IMR-90 (cell line): ENCODE results near the gene ZDHHC3. TPM values are rescaled to one million over a fixed set of nuclear protein-coding genes. Genes with fewer than 3 reads are reported as not detected.

Experiments used
- ATAC-seq: fragments of 200-7000 bp; cut with Tn5 transposase; 2 replicates; pipeline ENCODE4 v1.9.1; 2020; ENCODE audit warnings: low read depth, mild to moderate bottlenecking, moderate library complexity
- BruUV-seq: library from RNA; stranded (reverse); fragments of 400-500 nt; replicated peaks from 2 replicates; lab custom pipeline; 2021; lab: Mats Ljungman, UMichigan
- CTCF ChIA-PET: fragments of 300-600 bp; formaldehyde crosslinking; extraction: SDS; loops from one replicate; lab custom pipeline; 2021; ENCODE audit warnings: antibody characterized with exemption; lab: Yijun Ruan, JAX
- POLR2A ChIA-PET: fragments of 300-600 bp; sonication (Branson Sonifier 250); formaldehyde crosslinking; loops from one replicate; lab custom pipeline; 2022; ENCODE audit warnings: antibody characterized with exemption; ENCODE audit not compliant: unreplicated experiment; lab: Charles Lee
- DNase-seq: peaks from one replicate; pipeline ENCODE4 v3.0.0; 2013
- H2AFZ ChIP-seq: replicated peaks from 2 replicates; pipeline ENCODE3; 2013; ENCODE audit warnings: low read length, mild to moderate bottlenecking; ENCODE audit not compliant: poor library complexity
- H2AK5ac ChIP-seq: 2 replicates; pipeline ENCODE4 v1.6.1; 2013; ENCODE audit warnings: low read depth, low read length, inconsistent platforms
- H2AK9ac ChIP-seq: replicated peaks from 2 replicates; pipeline ENCODE3; 2013; ENCODE audit warnings: mild to moderate bottlenecking, low read depth, low read length, moderate library complexity; ENCODE audit not compliant: poor library complexity
- H2BK120ac ChIP-seq: 2 replicates; pipeline ENCODE4 v1.6.1; 2013; ENCODE audit warnings: low read depth, low read length, inconsistent platforms
- H2BK15ac ChIP-seq: 3 replicates; pipeline ENCODE4 v1.6.1; 2013; ENCODE audit warnings: low read depth, low read length, inconsistent platforms
- H2BK20ac ChIP-seq: 2 replicates; pipeline ENCODE4 v1.6.1; 2013; ENCODE audit warnings: low read depth, mild to moderate bottlenecking, inconsistent platforms, low read length, moderate library complexity
- H2BK5ac ChIP-seq: 2 replicates; pipeline ENCODE4 v1.6.1; 2013; ENCODE audit warnings: mild to moderate bottlenecking, low read depth, low read length, inconsistent platforms; ENCODE audit not compliant: poor library complexity, severe bottlenecking
- H3K14ac ChIP-seq: replicated peaks from 2 replicates; pipeline ENCODE4 v1.6.1; 2013; ENCODE audit warnings: low read depth, low read length, inconsistent platforms
- H3K18ac ChIP-seq: 2 replicates; pipeline ENCODE4 v1.6.1; 2013; ENCODE audit warnings: low read depth, low read length, control low read depth
- H3K23ac ChIP-seq: 2 replicates; pipeline ENCODE4 v1.6.1; 2013; ENCODE audit warnings: low read depth, low read length, inconsistent platforms
- H3K27ac ChIP-seq: 2 replicates; pipeline ENCODE4 v1.5.1; 2013; ENCODE audit warnings: mild to moderate bottlenecking, control low read depth, low read length; ENCODE audit not compliant: insufficient read depth
- H3K27me3 ChIP-seq: 2 replicates; pipeline ENCODE4 v1.6.1; 2013; ENCODE audit warnings: low read length; ENCODE audit not compliant: control insufficient read depth, insufficient read depth
- H3K36me3 ChIP-seq: 2 replicates; pipeline ENCODE4 v1.6.1; 2013; ENCODE audit warnings: low read length, mixed read lengths; ENCODE audit not compliant: control insufficient read depth, insufficient read depth
- H3K4ac ChIP-seq: 2 replicates; pipeline ENCODE4 v1.6.1; 2013; ENCODE audit warnings: low read depth, low read length, inconsistent platforms
- H3K4me1 ChIP-seq: 2 replicates; pipeline ENCODE4 v1.6.1; 2013; ENCODE audit warnings: low read length, mixed read lengths; ENCODE audit not compliant: control insufficient read depth, insufficient read depth
- H3K4me2 ChIP-seq: 2 replicates; pipeline ENCODE4 v1.6.1; 2013; ENCODE audit warnings: low read depth, mild to moderate bottlenecking, control low read depth, low read length, moderate library complexity
- H3K4me3 ChIP-seq: 2 replicates; pipeline ENCODE4 v1.5.1; 2013; ENCODE audit warnings: low read depth, mild to moderate bottlenecking, control low read depth, low read length, moderate library complexity; ENCODE audit not compliant: insufficient read depth
- H3K56ac ChIP-seq: 2 replicates; pipeline ENCODE4 v1.6.1; 2013; ENCODE audit warnings: low read length, inconsistent platforms; ENCODE audit not compliant: insufficient read depth; ENCODE audit errors: extremely low read depth
- H3K79me1 ChIP-seq, 2 experiments: 2 replicates each; pipeline ENCODE4 v1.6.1; 2013; ENCODE audit warnings: low read length in 2 of 2, inconsistent platforms in 1 of 2, low read depth in 1 of 2
- H3K9ac ChIP-seq: 2 replicates; pipeline ENCODE4 v1.6.1; 2013; ENCODE audit warnings: low read depth, low read length, control low read depth
- H3K9me1 ChIP-seq: 2 replicates; pipeline ENCODE4 v1.6.1; 2013; ENCODE audit warnings: low read length, inconsistent platforms; ENCODE audit not compliant: insufficient read depth
- H3K9me3 ChIP-seq: 2 replicates; pipeline ENCODE4 v1.6.1; 2013; ENCODE audit warnings: low read length; ENCODE audit not compliant: control insufficient read depth, insufficient read depth
- H4K20me1 ChIP-seq: 2 replicates; pipeline ENCODE4 v1.6.1; 2013; ENCODE audit warnings: low read length, inconsistent platforms; ENCODE audit not compliant: insufficient read depth
- H4K5ac ChIP-seq: 2 replicates; pipeline ENCODE4 v1.6.1; 2013; ENCODE audit warnings: mild to moderate bottlenecking, low read depth, low read length, control low read depth
- H4K8ac ChIP-seq, 2 experiments: 2 replicates each; pipeline ENCODE4 v1.6.1; 2013; ENCODE audit warnings: low read depth in 2 of 2, low read length in 2 of 2, control low read depth in 1 of 2, inconsistent platforms in 1 of 2
- H4K91ac ChIP-seq: 2 replicates; pipeline ENCODE4 v1.6.1; 2013; ENCODE audit warnings: low read depth, low read length, inconsistent platforms; ENCODE audit not compliant: insufficient read depth
- RAD21 ChIP-seq: IDR thresholded peaks from 2 replicates; pipeline ENCODE4 v1.6.1; 2012; ENCODE audit warnings: low read length, improper control_type of control experiment
- RFX5 ChIP-seq: IDR thresholded peaks from 2 replicates; pipeline ENCODE4 v1.8.0; 2012; ENCODE audit warnings: low read depth, mild to moderate bottlenecking, low read length, moderate library complexity
- WGBS, 2 experiments: methylation state at CpG; one replicate each; pipeline versions ENCODE4 v1.1.5 to v1.1.7; 2013; ENCODE audit warnings: missing lambda C conversion rate in 2 of 2; ENCODE audit not compliant: insufficient read length in 1 of 2; ENCODE audit errors: extremely low coverage in 2 of 2; 5-methylcytosine and 5-hydroxymethylcytosine counted together
- dilution Hi-C: fragments of 300-500 bp; cut with HindIII; formaldehyde crosslinking; loops from one replicate; pipeline ENCODE4 v1.14.3; 2018; ENCODE audit warnings: low sequenced_read_pairs; ENCODE audit not compliant: unreplicated experiment
- in situ Hi-C: fragments of 300-500 bp; cut with MboI; formaldehyde crosslinking; loops from 3 replicates; pipeline ENCODE4 v1.14.3; 2019; ENCODE audit warnings: low sequenced_read_pairs, inconsistent platforms, mixed read lengths
- intact Hi-C: fragments of 100-400 bp; cut with micrococcal nuclease; formaldehyde crosslinking; loops from 2 replicates; pipeline ENCODE4 v1.10.0; 2022
- polyA plus RNA-seq, 3 experiments: library from polyadenylated mRNA; depleted of rRNA; stranded (reverse); fragments of >200 nt; gene quantifications; 2 replicates each; pipeline ENCODE4 v1.2.3, GENCODE V29; 2012; ENCODE audit warnings: low replicate concordance in 1 of 3
- total RNA-seq: library from RNA; depleted of rRNA; stranded (reverse); fragments of >200 nt; gene quantifications from 2 replicates; pipeline ENCODE4 v1.2.3, GENCODE V29; 2012
- TF ChIP-seq, protein P1 (sequence below): conservative IDR thresholded peaks from 2 replicates; pipeline ENCODE4 v1.5.1; 2012; ENCODE audit warnings: mild to moderate bottlenecking, low read depth, low read length, improper control_type of control experiment

Gene ZDHHC3
- total and polyA plus RNA-seq, 2 of the 4 experiments (the other 2 are of a cell fraction): 57.7 to 59.6 TPM

DNA sequence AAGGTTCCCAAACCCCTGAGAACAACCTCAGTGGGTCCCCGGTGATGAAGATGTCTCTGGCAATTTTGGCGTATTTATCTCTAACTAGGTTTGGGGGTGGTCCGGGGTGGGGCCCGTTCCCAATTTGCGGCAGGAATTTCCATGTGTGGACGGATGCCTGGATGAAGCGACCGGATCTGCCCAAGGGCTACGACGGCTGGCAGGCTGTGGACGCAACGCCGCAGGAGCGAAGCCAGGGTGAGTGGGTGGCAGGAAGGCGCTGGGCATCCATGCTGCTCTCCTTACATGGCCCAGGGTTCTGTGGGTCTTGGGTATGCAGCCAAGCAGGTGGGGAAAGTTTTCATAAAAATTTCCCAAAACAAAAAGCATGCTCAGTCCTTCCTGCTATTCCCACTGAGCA, 72.2 kb downstream of the ZDHHC3 start:
- Histone ChIP-seq H3K4me1 (no peaks in the 10 kb centered on the region), H4K8ac (no peak overlapping the region), H3K4me2 (no peak overlapping the region), H3K9ac (no peak overlapping the region), H4K5ac (no peak overlapping the region), H3K36me3 (no peaks in the 10 kb centered on the region), H2BK120ac (no peak overlapping the region), H2AK9ac (no peak overlapping the region), H2AFZ (no peak overlapping the region), H3K79me1 (no peaks in the 10 kb centered on the region), H3K23ac (no peak overlapping the region), H3K9me1 (no peaks in the 10 kb centered on the region), H3K56ac (no peak overlapping the region), H3K14ac (no peak overlapping the region), H2BK15ac (no peak overlapping the region), H3K4me3 (no peak overlapping the region), H2BK20ac (no peak overlapping the region), H3K4ac (no peak overlapping the region), H2AK5ac (no peak overlapping the region), H2BK5ac (no peak overlapping the region), H3K18ac (no peak overlapping the region), H4K91ac (no peak overlapping the region), H3K27ac (no peak overlapping the region), H3K9me3 (no peaks in the 10 kb centered on the region), H3K27me3 (peaks cover 11% of the 10 kb centered on the region), H4K20me1 (no peaks in the 10 kb centered on the region)
- POLR2A ChIA-PET: no interaction called here
- in situ Hi-C loops: loop anchor here (10.0 kb wide), 1 partner anchor 369 kb away; no protein-coding TSS in a partner anchor
- WGBS, 2 experiments: 40% methylated on average over 1 of the region's 15 CpGs; no CpG with 5 or more reads in 1 of the 2 experiments
- dilution Hi-C loops: no loop called here
- CTCF ChIA-PET: interaction anchor here (1.2 kb wide), 1 partner anchor 10 kb away, joined by 3 read pairs; no protein-coding TSS in a partner anchor
- TF ChIP-seq, protein P1, sequence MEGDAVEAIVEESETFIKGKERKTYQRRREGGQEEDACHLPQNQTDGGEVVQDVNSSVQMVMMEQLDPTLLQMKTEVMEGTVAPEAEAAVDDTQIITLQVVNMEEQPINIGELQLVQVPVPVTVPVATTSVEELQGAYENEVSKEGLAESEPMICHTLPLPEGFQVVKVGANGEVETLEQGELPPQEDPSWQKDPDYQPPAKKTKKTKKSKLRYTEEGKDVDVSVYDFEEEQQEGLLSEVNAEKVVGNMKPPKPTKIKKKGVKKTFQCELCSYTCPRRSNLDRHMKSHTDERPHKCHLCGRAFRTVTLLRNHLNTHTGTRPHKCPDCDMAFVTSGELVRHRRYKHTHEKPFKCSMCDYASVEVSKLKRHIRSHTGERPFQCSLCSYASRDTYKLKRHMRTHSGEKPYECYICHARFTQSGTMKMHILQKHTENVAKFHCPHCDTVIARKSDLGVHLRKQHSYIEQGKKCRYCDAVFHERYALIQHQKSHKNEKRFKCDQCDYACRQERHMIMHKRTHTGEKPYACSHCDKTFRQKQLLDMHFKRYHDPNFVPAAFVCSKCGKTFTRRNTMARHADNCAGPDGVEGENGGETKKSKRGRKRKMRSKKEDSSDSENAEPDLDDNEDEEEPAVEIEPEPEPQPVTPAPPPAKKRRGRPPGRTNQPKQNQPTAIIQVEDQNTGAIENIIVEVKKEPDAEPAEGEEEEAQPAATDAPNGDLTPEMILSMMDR: no peak
- no peak for TF ChIP-seq RFX5
- no peak for TF ChIP-seq RAD21
- ATAC-seq (no peak), DNase-seq (no peak)
- intact Hi-C loops: no loop called here
- no TSS peak for BruUV-seq
